HUES48 (cell line): ENCODE measurements around the gene TEAD2.

Experiments
- H3K27ac ChIP-seq: one replicate; pipeline ENCODE4 v1.7.0; 2013; ENCODE audit warnings: low read depth, low read length, inconsistent platforms
- H3K27me3 ChIP-seq: 2 replicates; pipeline ENCODE4 v1.6.1; 2013; ENCODE audit warnings: mild to moderate bottlenecking, low read length; ENCODE audit not compliant: control insufficient read depth, insufficient read depth
- H3K36me3 ChIP-seq: 2 replicates; pipeline ENCODE4 v1.6.1; 2013; ENCODE audit warnings: low read length; ENCODE audit not compliant: control insufficient read depth, insufficient read depth
- H3K4me1 ChIP-seq: 2 replicates; pipeline ENCODE4 v1.6.1; 2013; ENCODE audit warnings: mild to moderate bottlenecking, low read length; ENCODE audit not compliant: control insufficient read depth, insufficient read depth
- H3K4me3 ChIP-seq: 2 replicates; pipeline ENCODE4 v1.5.1; 2013; ENCODE audit warnings: mild to moderate bottlenecking, low read depth, low read length
- H3K9ac ChIP-seq: 2 replicates; pipeline ENCODE4 v1.6.1; 2013; ENCODE audit warnings: mild to moderate bottlenecking, low read depth, low read length, moderate library complexity
- H3K9me3 ChIP-seq: 2 replicates; pipeline ENCODE4 v1.6.1; 2013; ENCODE audit warnings: low read length; ENCODE audit not compliant: control insufficient read depth, insufficient read depth

Gene TEAD2

DNA sequence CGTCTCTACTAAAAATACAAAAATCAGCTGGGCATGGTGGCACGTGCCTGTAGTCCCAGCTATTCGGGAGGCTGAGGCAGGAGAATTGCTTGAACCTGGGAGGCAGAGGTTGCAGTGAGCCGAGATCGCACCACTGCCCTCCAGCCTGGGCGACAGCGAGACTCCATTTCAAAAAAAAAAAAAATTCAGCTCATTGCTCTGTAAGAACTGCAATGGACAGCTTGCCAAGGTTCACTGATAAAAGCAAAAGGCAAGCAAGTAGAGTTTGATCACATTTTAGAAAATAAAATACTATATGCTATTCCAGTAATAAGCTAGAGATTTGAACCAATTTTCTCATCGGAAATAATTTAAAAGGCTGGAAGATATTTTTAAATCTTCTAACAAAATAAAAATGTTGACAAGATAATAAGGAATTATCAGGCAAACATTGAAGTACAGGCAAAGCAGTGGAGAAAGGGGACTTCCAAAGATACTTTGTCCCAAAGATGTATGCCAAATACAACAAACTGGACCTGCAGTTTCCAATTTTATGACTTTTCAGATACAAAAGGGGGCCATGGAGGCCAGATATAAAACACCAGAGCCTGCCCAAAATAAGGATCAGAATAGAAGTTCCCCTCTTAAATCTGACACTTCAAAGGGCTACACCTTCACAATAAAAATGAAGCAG is 66.9 kb downstream of the TEAD2 start:
- Histone ChIP-seq H3K27me3 (no peaks in the 10 kb centered on the region), H3K36me3 (no peaks in the 10 kb centered on the region), H3K4me1 (no peaks in the 10 kb centered on the region), H3K9me3 (no peaks in the 10 kb centered on the region), H3K4me3 (no peak overlapping the region), H3K9ac (no peak overlapping the region), H3K27ac (no peak overlapping the region)

DNA sequence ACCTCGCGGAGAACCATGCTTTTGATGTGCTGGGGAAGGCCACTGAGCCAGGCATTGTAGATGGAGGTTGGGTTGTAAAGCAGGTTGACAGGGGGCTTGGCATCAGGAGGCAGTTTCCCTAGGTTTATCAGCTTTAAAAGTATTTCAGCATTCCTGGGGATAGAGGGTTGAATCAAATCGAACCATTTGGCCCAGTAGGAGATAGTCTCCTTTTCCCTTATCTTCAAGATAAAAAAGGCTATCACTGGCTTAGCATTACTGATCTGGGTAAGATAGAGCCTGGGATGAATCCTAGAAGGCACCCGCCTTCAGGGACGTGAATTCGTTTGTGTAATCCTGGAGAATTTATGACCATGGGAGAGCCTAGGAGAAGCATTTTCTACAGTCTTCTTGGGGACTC is 67.8 kb downstream of the TEAD2 start:
- Histone ChIP-seq H3K27me3 (no peaks in the 10 kb centered on the region), H3K36me3 (no peaks in the 10 kb centered on the region), H3K4me3 (no peak overlapping the region), H3K4me1 (no peaks in the 10 kb centered on the region), H3K9me3 (no peaks in the 10 kb centered on the region), H3K9ac (no peak overlapping the region), H3K27ac (no peak overlapping the region)
